Fibroblast of pulmonary artery (primary cell): ENCODE data around the gene CYP2S1.

Experiments used
- DNase-seq: peaks from one replicate; pipeline ENCODE4 v3.0.0-alpha.2; 2010; ENCODE audit warnings: low read depth
- H3K4me3 ChIP-seq: replicated peaks from 2 replicates; pipeline ENCODE4 v1.5.1; 2011; ENCODE audit warnings: low read depth, mild to moderate bottlenecking, control low read depth, low read length, moderate library complexity
- CTCF ChIP-seq: IDR thresholded peaks from 2 replicates; pipeline ENCODE4 v1.5.1; 2011; ENCODE audit warnings: mild to moderate bottlenecking, control low read depth, low read length, inconsistent platforms; ENCODE audit errors: missing control alignments

Gene CYP2S1

GRCh38 chr19:41249707-41250423, 56.8 kb downstream of the CYP2S1 start:
- no peak for DNase-seq
- no peak for TF ChIP-seq CTCF
- H3K4me3 ChIP-seq: no peak overlapping the region

GRCh38 chr19:41253660-41254059, 60.6 kb downstream of the CYP2S1 start:
- no peak overlapping the region for H3K4me3 ChIP-seq
- no peak for TF ChIP-seq CTCF
- DNase-seq: no peak

- no peak for TF ChIP-seq CTCF
- no peak for DNase-seq
- no peak overlapping the region for H3K4me3 ChIP-seq
Measured at GRCh38 chr19:41255171-41255570, 62.2 kb downstream of the CYP2S1 start.
